ENCODE measurements around the gene TBX6. TPM values are rescaled to one million over a fixed set of nuclear protein-coding genes. Genes with fewer than 3 reads are reported as not detected.

TBX6 gene
- total RNA-seq, 1 experiment from 2014 or later = 5.1 TPM

DNA sequence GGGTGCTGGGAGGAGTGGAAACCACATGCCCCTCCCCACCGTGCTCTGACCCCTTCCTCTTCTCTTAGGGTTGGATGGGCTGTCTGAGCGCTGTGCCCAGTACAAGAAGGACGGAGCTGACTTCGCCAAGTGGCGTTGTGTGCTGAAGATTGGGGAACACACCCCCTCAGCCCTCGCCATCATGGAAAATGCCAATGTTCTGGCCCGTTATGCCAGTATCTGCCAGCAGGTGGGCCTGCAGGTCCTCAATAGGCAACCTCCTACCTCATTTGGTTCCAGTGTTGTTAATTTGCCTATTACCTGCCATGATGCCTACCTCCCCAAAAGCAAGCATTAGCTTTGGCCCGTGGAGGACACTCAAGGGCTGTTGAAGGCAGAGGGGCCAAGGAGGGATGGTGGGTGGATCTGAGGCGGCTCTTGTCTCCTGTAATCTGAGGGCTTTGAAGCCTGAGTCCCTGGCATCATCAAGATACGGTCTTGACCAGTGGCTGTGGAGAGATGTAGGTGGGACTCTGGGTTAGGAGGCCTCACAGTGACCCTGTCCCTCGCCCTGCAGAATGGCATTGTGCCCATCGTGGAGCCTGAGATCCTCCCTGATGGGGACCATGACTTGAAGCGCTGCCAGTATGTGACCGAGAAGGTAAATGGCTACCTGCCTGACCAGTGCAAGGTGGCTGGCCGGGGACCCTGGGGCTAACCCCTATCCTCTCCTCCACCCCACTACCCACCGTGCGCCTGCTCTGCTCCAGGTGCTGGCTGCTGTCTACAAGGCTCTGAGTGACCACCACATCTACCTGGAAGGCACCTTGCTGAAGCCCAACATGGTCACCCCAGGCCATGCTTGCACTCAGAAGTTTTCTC, 22.7 kb downstream of the TBX6 start:
- Mint-ChIP-seq H3K36me3 (peaks cover 56% of the 10 kb centered on the region), H3K9me3 (no peaks in the 10 kb centered on the region), H3K27me3 (ENCODE audit: low read depth) (no peaks in the 10 kb centered on the region), H3K4me1 (peaks cover 20% of the 10 kb centered on the region), H3K27ac (peak overlapping the region; percentile 65), H3K4me3 (peak overlapping the region; percentile 36)
- CTCF ChIA-PET = interaction anchor here (1.2 to 2.9 kb wide), 2 partner anchors 23 to 24 kb away, joined by 3 to 7 read pairs; no protein-coding TSS in a partner anchor
- DNase-seq (ENCODE audit: low spot score) (peak; percentile 43), ATAC-seq (no peak)
- TF ChIP-seq, protein P1, sequence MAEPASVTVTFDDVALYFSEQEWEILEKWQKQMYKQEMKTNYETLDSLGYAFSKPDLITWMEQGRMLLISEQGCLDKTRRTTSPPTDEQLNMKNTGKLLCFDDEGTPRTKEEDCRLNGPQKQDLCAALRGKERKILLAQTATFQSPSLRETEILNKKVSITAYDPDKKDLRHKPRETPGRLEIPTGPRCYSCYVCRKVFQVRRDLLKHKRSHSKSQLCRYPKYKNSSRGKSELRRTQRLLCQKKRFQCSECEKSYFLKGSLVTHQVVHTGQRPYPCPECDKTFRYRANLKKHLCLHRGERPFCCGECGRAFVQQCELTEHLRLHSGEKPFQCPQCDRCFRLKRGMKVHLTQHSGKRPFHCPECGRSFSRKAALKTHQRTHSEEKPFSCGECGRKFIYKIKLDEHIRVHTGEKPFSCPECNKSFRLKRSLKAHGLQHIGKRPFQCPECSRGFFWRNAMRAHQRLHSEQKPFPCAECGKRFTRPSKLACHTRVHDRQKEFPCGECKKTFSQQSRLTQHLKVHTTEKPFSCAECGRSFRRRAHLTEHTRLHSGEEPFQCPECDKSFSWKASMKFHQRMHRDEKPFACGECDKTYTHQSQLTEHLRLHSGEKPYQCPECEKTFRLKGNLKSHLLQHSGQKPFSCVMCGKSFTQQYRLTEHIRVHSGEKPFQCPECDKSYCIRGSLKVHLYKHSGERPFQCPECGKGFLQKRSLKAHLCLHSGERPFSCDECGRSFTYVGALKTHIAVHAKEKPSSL (CRISPR knock-in tag; conservative IDR thresholded peaks at IDR 0.05) = no peak
- TF ChIP-seq OVOL2 (CRISPR knock-in tag; IDR thresholded peaks at IDR 0.05; ENCODE audit: borderline replicate concordance) = no peak
- TF ChIP-seq ZNF671 (CRISPR knock-in tag; IDR thresholded peaks at IDR 0.05) = no peak
- TF ChIP-seq, protein P2, sequence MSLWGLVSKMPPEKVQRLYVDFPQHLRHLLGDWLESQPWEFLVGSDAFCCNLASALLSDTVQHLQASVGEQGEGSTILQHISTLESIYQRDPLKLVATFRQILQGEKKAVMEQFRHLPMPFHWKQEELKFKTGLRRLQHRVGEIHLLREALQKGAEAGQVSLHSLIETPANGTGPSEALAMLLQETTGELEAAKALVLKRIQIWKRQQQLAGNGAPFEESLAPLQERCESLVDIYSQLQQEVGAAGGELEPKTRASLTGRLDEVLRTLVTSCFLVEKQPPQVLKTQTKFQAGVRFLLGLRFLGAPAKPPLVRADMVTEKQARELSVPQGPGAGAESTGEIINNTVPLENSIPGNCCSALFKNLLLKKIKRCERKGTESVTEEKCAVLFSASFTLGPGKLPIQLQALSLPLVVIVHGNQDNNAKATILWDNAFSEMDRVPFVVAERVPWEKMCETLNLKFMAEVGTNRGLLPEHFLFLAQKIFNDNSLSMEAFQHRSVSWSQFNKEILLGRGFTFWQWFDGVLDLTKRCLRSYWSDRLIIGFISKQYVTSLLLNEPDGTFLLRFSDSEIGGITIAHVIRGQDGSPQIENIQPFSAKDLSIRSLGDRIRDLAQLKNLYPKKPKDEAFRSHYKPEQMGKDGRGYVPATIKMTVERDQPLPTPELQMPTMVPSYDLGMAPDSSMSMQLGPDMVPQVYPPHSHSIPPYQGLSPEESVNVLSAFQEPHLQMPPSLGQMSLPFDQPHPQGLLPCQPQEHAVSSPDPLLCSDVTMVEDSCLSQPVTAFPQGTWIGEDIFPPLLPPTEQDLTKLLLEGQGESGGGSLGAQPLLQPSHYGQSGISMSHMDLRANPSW (CRISPR knock-in tag; conservative IDR thresholded peaks at IDR 0.05; ENCODE audit: low read depth) = no peak
- no peak for TF ChIP-seq EMX1 (CRISPR knock-in tag; IDR thresholded peaks at IDR 0.05)
- TF ChIP-seq, protein P3, sequence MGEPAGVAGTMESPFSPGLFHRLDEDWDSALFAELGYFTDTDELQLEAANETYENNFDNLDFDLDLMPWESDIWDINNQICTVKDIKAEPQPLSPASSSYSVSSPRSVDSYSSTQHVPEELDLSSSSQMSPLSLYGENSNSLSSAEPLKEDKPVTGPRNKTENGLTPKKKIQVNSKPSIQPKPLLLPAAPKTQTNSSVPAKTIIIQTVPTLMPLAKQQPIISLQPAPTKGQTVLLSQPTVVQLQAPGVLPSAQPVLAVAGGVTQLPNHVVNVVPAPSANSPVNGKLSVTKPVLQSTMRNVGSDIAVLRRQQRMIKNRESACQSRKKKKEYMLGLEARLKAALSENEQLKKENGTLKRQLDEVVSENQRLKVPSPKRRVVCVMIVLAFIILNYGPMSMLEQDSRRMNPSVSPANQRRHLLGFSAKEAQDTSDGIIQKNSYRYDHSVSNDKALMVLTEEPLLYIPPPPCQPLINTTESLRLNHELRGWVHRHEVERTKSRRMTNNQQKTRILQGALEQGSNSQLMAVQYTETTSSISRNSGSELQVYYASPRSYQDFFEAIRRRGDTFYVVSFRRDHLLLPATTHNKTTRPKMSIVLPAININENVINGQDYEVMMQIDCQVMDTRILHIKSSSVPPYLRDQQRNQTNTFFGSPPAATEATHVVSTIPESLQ (CRISPR knock-in tag; IDR thresholded peaks at IDR 0.05) = 0 out of 2 replicates have a peak, but pooled peaks have one; percentile 19
- TF ChIP-seq NR3C1 (CRISPR knock-in tag; conservative IDR thresholded peaks at IDR 0.05; ENCODE audit: low read depth) = no peak
- no peak for TF ChIP-seq RELA (CRISPR knock-in tag; IDR thresholded peaks at IDR 0.05; ENCODE audit: borderline replicate concordance)
- no peak for TF ChIP-seq ZNF138 (CRISPR knock-in tag; conservative IDR thresholded peaks at IDR 0.05)
- POLR2A ChIA-PET = no interaction called here

DNA sequence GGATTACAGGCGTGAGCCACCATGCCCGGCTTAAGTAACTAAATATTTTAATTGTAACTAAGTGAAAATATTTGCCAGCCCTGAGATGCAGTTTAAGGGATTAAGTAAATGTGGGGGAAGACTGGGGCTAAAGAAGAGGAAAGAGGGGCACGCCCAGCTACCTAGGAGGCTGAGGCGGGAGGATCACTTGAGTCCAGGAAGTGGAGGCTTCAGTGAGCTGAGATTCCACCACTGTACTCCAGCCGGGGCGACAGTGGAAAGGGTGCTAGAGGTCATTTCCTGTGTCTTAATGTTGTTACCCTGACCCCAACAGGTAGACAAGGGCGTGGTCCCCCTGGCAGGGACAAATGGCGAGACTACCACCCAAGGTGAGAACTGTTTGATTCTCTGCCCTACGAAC, 23.4 kb downstream of the TBX6 start:
- TF ChIP-seq, protein P4, sequence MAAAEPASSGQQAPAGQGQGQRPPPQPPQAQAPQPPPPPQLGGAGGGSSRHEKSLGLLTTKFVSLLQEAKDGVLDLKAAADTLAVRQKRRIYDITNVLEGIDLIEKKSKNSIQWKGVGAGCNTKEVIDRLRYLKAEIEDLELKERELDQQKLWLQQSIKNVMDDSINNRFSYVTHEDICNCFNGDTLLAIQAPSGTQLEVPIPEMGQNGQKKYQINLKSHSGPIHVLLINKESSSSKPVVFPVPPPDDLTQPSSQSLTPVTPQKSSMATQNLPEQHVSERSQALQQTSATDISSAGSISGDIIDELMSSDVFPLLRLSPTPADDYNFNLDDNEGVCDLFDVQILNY (CRISPR knock-in tag; IDR thresholded peaks at IDR 0.05) = no peak
- TF ChIP-seq, protein P5, sequence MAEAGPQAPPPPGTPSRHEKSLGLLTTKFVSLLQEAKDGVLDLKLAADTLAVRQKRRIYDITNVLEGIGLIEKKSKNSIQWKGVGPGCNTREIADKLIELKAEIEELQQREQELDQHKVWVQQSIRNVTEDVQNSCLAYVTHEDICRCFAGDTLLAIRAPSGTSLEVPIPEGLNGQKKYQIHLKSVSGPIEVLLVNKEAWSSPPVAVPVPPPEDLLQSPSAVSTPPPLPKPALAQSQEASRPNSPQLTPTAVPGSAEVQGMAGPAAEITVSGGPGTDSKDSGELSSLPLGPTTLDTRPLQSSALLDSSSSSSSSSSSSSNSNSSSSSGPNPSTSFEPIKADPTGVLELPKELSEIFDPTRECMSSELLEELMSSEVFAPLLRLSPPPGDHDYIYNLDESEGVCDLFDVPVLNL (CRISPR knock-in tag; IDR thresholded peaks at IDR 0.05; ENCODE audit: borderline replicate concordance, low read depth) = no peak
- no peak for TF ChIP-seq ETV6 (CRISPR knock-in tag; IDR thresholded peaks at IDR 0.05)
- TF ChIP-seq, protein P6, sequence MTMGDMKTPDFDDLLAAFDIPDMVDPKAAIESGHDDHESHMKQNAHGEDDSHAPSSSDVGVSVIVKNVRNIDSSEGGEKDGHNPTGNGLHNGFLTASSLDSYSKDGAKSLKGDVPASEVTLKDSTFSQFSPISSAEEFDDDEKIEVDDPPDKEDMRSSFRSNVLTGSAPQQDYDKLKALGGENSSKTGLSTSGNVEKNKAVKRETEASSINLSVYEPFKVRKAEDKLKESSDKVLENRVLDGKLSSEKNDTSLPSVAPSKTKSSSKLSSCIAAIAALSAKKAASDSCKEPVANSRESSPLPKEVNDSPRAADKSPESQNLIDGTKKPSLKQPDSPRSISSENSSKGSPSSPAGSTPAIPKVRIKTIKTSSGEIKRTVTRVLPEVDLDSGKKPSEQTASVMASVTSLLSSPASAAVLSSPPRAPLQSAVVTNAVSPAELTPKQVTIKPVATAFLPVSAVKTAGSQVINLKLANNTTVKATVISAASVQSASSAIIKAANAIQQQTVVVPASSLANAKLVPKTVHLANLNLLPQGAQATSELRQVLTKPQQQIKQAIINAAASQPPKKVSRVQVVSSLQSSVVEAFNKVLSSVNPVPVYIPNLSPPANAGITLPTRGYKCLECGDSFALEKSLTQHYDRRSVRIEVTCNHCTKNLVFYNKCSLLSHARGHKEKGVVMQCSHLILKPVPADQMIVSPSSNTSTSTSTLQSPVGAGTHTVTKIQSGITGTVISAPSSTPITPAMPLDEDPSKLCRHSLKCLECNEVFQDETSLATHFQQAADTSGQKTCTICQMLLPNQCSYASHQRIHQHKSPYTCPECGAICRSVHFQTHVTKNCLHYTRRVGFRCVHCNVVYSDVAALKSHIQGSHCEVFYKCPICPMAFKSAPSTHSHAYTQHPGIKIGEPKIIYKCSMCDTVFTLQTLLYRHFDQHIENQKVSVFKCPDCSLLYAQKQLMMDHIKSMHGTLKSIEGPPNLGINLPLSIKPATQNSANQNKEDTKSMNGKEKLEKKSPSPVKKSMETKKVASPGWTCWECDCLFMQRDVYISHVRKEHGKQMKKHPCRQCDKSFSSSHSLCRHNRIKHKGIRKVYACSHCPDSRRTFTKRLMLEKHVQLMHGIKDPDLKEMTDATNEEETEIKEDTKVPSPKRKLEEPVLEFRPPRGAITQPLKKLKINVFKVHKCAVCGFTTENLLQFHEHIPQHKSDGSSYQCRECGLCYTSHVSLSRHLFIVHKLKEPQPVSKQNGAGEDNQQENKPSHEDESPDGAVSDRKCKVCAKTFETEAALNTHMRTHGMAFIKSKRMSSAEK (CRISPR knock-in tag; IDR thresholded peaks at IDR 0.05; ENCODE audit: borderline replicate concordance) = no peak
- no peak for TF ChIP-seq ZNF219 (CRISPR knock-in tag; IDR thresholded peaks at IDR 0.05; ENCODE audit: borderline replicate concordance)
- TF ChIP-seq RELA (CRISPR knock-in tag; IDR thresholded peaks at IDR 0.05; ENCODE audit: borderline replicate concordance) = no peak
- CTCF ChIA-PET = interaction anchor here (1.2 to 2.9 kb wide), 2 partner anchors 24 to 25 kb away, joined by 3 to 7 read pairs; no protein-coding TSS in a partner anchor
- no peak for ATAC-seq

More for the DNA sequence above, 23.4 kb downstream of the TBX6 start:
- Mint-ChIP-seq H3K4me1 (peaks cover 24% of the 10 kb centered on the region), H3K27me3 (ENCODE audit: low read depth) (no peaks in the 10 kb centered on the region), H3K9me3 (no peaks in the 10 kb centered on the region), H3K4me3 (peak overlapping the region; percentile 36), H3K27ac (peak overlapping the region; percentile 65), H3K36me3 (peaks cover 56% of the 10 kb centered on the region)
- no peak for DNase-seq (ENCODE audit: low spot score)
- POLR2A ChIA-PET = no interaction called here

Data from WTC11 (cell line).